Spleen (tissue), 7 donors: ENCODE measurements around the gene NAB1.

Experiments used
- CTCF ChIP-seq, 11 experiments: fragments of 200-600 bp in 7 of 11; fragments of 450-650 bp in 4 of 11; sonication (generic) in 4 of 11; IDR thresholded peaks in 8 of 11; conservative IDR thresholded peaks in 3 of 11; 1 replicate in 7 of 11; 2 replicates in 4 of 11; pipeline versions ENCODE4 v1.4.0 to v1.8.0; 2016 to 2021; ENCODE audit warnings: antibody characterized with exemption in 11 of 11, inconsistent platforms in 4 of 11, mild to moderate bottlenecking in 1 of 11
- POLR2A ChIP-seq, 3 donors: fragments of 450-650 bp; IDR thresholded peaks; one replicate each; pipeline ENCODE4 v1.5.1; 2017; ENCODE audit warnings: antibody characterized with exemption in 3 of 3, mild to moderate bottlenecking in 1 of 3
- POLR2AphosphoS5 ChIP-seq, 3 donors: sonication (generic); formaldehyde crosslinking; IDR thresholded peaks; one replicate each; pipeline ENCODE4 v1.5.1; 2017; ENCODE audit warnings: antibody characterized with exemption in 3 of 3
- donor health status: DM: no; HTN: no; CAD: no; lungs with moderate emphysema.
- donor health status: DM: no; HTN: no; CAD: no.
- donor health status: DM: no; HTN: no; CAD: no.

- TF ChIP-seq CTCF (IDR thresholded peaks at IDR 0.05 in 8 of 11, conservative IDR thresholded peaks at IDR 0.05 in 3 of 11) (no peak), POLR2A (IDR thresholded peaks at IDR 0.05) (no peak), POLR2AphosphoS5 (IDR thresholded peaks at IDR 0.05) (no peak)
These were observed 4.3 kb downstream of the NAB1 start for GRCh38 chr2:190653231-190653630.
